Caco-2 (cell line): ENCODE data around the gene IQSEC1. TPM values are rescaled to one million over a fixed set of nuclear protein-coding genes. Genes with fewer than 3 reads are reported as not detected.

ENCODE experiments used
- BruUV-seq: library from RNA; stranded (reverse); fragments of 400-500 nt; replicated peaks from 2 replicates; lab custom pipeline; 2021; lab: Mats Ljungman, UMichigan
- CTCF ChIA-PET: fragments of 300-600 bp; sonication (Branson Sonifier 250); formaldehyde crosslinking; loops from one replicate; lab custom pipeline; 2022; ENCODE audit warnings: antibody characterized with exemption; lab: Charles Lee
- POLR2A ChIA-PET: fragments of 300-600 bp; sonication (Branson Sonifier 250); formaldehyde crosslinking; loops from one replicate; lab custom pipeline; 2022; ENCODE audit warnings: antibody characterized with exemption; lab: Charles Lee
- DNase-seq, 2 experiments: peaks; one replicate each; pipeline versions ENCODE4 v3.0.0 to v3.0.0-alpha.2; 2020 to 2022
- H3K27me3 ChIP-seq: replicated peaks from 2 replicates; pipeline ENCODE4 v1.6.0; 2011; ENCODE audit warnings: low read length; ENCODE audit not compliant: control insufficient read depth, insufficient read depth
- H3K36me3 ChIP-seq: 2 replicates; pipeline ENCODE4 v1.5.1; 2011; ENCODE audit warnings: low read length; ENCODE audit not compliant: control insufficient read depth, insufficient read depth
- H3K4me1 ChIP-seq: fragments of 250-450 bp; sonication (Bioruptor Pico); 2 replicates; pipeline ENCODE4 v1.5.1; 2020; ENCODE audit warnings: mild to moderate bottlenecking
- H3K4me3 ChIP-seq: 2 replicates; pipeline ENCODE4 v1.5.1; 2011; ENCODE audit warnings: low read depth, mild to moderate bottlenecking, control low read depth, low read length
- H3K9me3 ChIP-seq: fragments of 250-450 bp; sonication (Bioruptor Pico); 2 replicates; pipeline ENCODE4 v1.5.1; 2020; ENCODE audit warnings: mild to moderate bottlenecking, moderate library complexity
- H3K27ac Mint-ChIP-seq: one replicate; pipeline ENCODE4 v1.8.0; 2022; ENCODE audit warnings: mixed read lengths; ENCODE audit not compliant: unreplicated experiment
- H3K27me3 Mint-ChIP-seq: one replicate; pipeline ENCODE4 v1.8.0; 2022; ENCODE audit warnings: mixed read lengths; ENCODE audit not compliant: insufficient read depth, unreplicated experiment
- H3K36me3 Mint-ChIP-seq: one replicate; pipeline ENCODE4 v1.8.0; 2022; ENCODE audit warnings: mild to moderate bottlenecking, mixed read lengths; ENCODE audit not compliant: insufficient read depth, unreplicated experiment
- H3K4me1 Mint-ChIP-seq: one replicate; pipeline ENCODE4 v1.8.0; 2022; ENCODE audit warnings: low read depth, mixed read lengths; ENCODE audit not compliant: unreplicated experiment
- H3K4me3 Mint-ChIP-seq: one replicate; pipeline ENCODE4 v1.8.0; 2022; ENCODE audit warnings: mild to moderate bottlenecking, moderate library complexity, mixed read lengths; ENCODE audit not compliant: unreplicated experiment
- H3K9me3 Mint-ChIP-seq: one replicate; pipeline ENCODE4 v1.8.0; 2022; ENCODE audit warnings: mixed read lengths; ENCODE audit not compliant: unreplicated experiment
- intact Hi-C: fragments of 100-400 bp; cut with micrococcal nuclease; formaldehyde crosslinking; loops from one replicate; pipeline ENCODE4 v1.10.0; 2022; ENCODE audit not compliant: unreplicated experiment
- total RNA-seq: library from RNA; stranded (reverse); gene quantifications from 2 replicates; pipeline ENCODE4 v1.2.3, GENCODE V29; 2022
- TF ChIP-seq, protein P1 (sequence below), 2 experiments: fragments of 200-600 bp in 1 of 2; IDR thresholded peaks; 1 replicate in 1 of 2; 2 replicates in 1 of 2; pipeline versions ENCODE4 v1.5.1 to v1.8.0; 2011 to 2022; ENCODE audit warnings: antibody characterized with exemption in 1 of 2, control low read depth in 1 of 2, inconsistent platforms in 1 of 2, low read depth in 1 of 2, low read length in 1 of 2, mild to moderate bottlenecking in 1 of 2, moderate library complexity in 1 of 2; ENCODE audit not compliant: insufficient read depth in 1 of 2, severe bottlenecking in 1 of 2, unreplicated experiment in 1 of 2

The IQSEC1 gene
- total RNA-seq, 1 experiment from 2014 or later, result 40.0 TPM

DNA sequence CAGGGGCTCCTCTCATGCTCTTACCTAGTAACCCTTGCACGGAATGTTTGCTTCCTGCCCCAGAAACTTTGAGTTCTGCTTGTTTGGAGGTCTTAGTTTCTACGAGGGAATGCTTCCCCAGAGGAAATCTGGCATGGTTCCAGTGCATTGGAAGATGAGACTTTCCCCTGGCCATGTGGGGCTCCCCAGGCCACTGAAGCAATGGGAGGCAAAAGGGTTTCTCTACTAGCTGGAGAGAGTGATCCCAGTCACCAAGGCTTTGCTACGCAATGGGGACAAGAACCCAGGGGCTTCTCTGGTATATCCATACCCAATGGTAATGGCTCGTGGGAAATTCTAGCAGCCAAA lies 187.7 kb downstream of the IQSEC1 start:
- Mint-ChIP-seq H3K4me3 (no peak overlapping the region), H3K4me1 (no peaks in the 10 kb centered on the region), H3K9me3 (no peaks in the 10 kb centered on the region), H3K27me3 (peaks cover 15% of the 10 kb centered on the region), H3K36me3 (no peaks in the 10 kb centered on the region), H3K27ac (no peak overlapping the region)
- Histone ChIP-seq H3K36me3 (no peaks in the 10 kb centered on the region), H3K27me3 (no peaks in the 10 kb centered on the region), H3K4me1 (no peaks in the 10 kb centered on the region), H3K9me3 (no peaks in the 10 kb centered on the region), H3K4me3 (no peak overlapping the region)
- CTCF ChIA-PET, result interaction anchor here (1.8 kb wide), 1 partner anchor 18 kb away, joined by 5 read pairs; no protein-coding TSS in a partner anchor
- POLR2A ChIA-PET, result no interaction called here
- no TSS peak for BruUV-seq
- no peak for DNase-seq
- intact Hi-C loops, result no loop called here
- TF ChIP-seq, protein P1, sequence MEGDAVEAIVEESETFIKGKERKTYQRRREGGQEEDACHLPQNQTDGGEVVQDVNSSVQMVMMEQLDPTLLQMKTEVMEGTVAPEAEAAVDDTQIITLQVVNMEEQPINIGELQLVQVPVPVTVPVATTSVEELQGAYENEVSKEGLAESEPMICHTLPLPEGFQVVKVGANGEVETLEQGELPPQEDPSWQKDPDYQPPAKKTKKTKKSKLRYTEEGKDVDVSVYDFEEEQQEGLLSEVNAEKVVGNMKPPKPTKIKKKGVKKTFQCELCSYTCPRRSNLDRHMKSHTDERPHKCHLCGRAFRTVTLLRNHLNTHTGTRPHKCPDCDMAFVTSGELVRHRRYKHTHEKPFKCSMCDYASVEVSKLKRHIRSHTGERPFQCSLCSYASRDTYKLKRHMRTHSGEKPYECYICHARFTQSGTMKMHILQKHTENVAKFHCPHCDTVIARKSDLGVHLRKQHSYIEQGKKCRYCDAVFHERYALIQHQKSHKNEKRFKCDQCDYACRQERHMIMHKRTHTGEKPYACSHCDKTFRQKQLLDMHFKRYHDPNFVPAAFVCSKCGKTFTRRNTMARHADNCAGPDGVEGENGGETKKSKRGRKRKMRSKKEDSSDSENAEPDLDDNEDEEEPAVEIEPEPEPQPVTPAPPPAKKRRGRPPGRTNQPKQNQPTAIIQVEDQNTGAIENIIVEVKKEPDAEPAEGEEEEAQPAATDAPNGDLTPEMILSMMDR (IDR thresholded peaks at IDR 0.05; ENCODE audit: insufficient read depth in 1 of 2, low read depth in 1 of 2, low read length in 1 of 2, severe bottlenecking in 1 of 2, unreplicated experiment in 1 of 2), result no peak

DNA sequence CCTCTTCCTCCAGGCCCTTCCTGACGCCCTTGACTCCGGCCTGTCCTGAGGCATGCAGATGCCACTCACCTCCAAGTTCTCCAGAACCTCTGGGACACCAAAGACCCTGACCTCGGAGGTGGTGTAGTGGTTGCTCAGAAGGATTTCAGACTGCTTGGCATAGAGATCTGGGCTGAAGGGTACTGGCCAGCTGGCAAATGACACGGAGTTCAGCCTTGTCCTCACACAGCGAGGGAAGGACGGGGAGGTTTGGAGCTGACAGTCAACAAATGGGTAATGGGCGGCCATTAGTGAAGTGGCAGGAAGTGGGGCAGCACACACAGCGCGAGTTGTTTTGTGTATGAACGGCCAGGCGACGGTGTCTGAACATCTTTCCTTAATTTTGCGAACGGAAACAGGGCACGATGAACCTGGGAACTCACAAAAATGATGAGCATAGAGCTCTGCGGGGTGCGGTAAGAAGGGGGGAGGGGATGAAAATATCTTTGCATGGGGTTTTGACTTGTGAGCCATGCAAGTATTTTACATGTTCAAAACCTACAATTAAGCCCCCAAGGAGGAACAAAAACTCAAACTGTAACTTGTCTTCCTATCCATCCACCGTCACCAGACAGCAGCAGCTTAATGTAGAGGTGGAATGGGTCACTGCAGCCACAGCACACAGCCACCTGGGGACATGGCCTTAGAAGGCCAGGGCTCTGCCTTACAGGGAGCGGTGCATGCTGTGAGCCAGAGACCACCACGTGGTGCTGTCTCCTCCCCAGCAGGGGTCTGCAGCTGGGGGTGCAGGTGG lies 188.2 kb downstream of the IQSEC1 start:
- TF ChIP-seq, protein P1 (IDR thresholded peaks at IDR 0.05; ENCODE audit: insufficient read depth in 1 of 2, low read depth in 1 of 2, low read length in 1 of 2, severe bottlenecking in 1 of 2, unreplicated experiment in 1 of 2), result no peak
- Histone ChIP-seq H3K4me3 (no peak overlapping the region), H3K27me3 (no peaks in the 10 kb centered on the region), H3K4me1 (no peaks in the 10 kb centered on the region), H3K36me3 (no peaks in the 10 kb centered on the region), H3K9me3 (no peaks in the 10 kb centered on the region)
- no peak for DNase-seq
- H3K27ac Mint-ChIP-seq, result no peak overlapping the region
- H3K36me3 Mint-ChIP-seq, result no peaks in the 10 kb centered on the region
- ChIA-PET CTCF (no interaction called here), POLR2A (no interaction called here)
- no peaks in the 10 kb centered on the region for H3K4me1 Mint-ChIP-seq
- H3K27me3 Mint-ChIP-seq, result peaks cover 15% of the 10 kb centered on the region
- H3K4me3 Mint-ChIP-seq, result no peak overlapping the region
- H3K9me3 Mint-ChIP-seq, result no peaks in the 10 kb centered on the region
- no TSS peak for BruUV-seq
- intact Hi-C loops, result no loop called here

DNA sequence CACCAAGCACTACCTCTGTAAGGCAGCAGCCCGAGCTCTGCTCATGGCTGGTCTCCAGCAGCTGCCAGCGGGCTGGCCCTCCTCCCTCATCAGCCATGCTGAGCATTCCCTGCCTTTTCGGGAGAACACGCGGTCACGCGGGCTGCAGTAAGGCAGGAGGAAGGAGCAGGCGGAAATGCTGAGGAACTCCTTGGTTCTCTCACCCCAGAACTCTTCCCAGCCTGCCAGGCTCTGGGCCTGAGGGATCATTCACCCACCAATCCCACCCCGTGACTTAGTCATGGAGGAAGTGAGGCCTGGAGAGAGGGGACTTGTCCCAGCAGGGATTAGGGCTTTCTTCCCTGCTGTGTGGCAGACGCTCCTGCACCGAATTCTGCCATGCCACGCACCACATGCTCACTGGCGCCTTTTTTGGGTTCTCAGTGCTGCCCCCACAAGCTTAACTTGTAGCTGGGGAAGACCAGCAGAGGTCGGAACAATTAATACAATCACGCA lies 189.0 kb downstream of the IQSEC1 start:
- H3K36me3 ChIP-seq, result no peaks in the 10 kb centered on the region
- H3K27me3 Mint-ChIP-seq, result peaks cover 12% of the 10 kb centered on the region
- CTCF ChIA-PET, result interaction anchor here (0.6 kb wide), 1 partner anchor 109 kb away, joined by 8 read pairs; no protein-coding TSS in a partner anchor
- no peaks in the 10 kb centered on the region for H3K4me1 Mint-ChIP-seq
- H3K27ac Mint-ChIP-seq, result no peak overlapping the region
- DNase-seq, result no peak
- intact Hi-C loops, result no loop called here
- TF ChIP-seq, protein P1 (IDR thresholded peaks at IDR 0.05; ENCODE audit: insufficient read depth in 1 of 2, low read depth in 1 of 2, low read length in 1 of 2, severe bottlenecking in 1 of 2, unreplicated experiment in 1 of 2), result no peak
- no peaks in the 10 kb centered on the region for H3K9me3 ChIP-seq
- no peaks in the 10 kb centered on the region for H3K36me3 Mint-ChIP-seq
- no peak overlapping the region for H3K4me3 ChIP-seq
- BruUV-seq, result no TSS peak
- H3K9me3 Mint-ChIP-seq, result no peaks in the 10 kb centered on the region
- no peak overlapping the region for H3K4me3 Mint-ChIP-seq
- no peaks in the 10 kb centered on the region for H3K27me3 ChIP-seq
- POLR2A ChIA-PET, result no interaction called here
- no peaks in the 10 kb centered on the region for H3K4me1 ChIP-seq
